GM19397 (cell line): ENCODE measurements around the gene UNCX.

ENCODE experiments used
- ATAC-seq: cut with Tn5 transposase; IDR thresholded peaks from one replicate; pipeline ENCODE4 v1.9.1; 2021; ENCODE audit warnings: mild to moderate bottlenecking, moderate library complexity; ENCODE audit not compliant: unreplicated experiment

UNCX gene

GRCh38 chr7:1214516-1214915, 18.2 kb upstream of the UNCX start:
- ATAC-seq, result no peak

- ATAC-seq, result no peak
Observed at GRCh38 chr7:1218541-1219165, 14.0 kb upstream of the UNCX start.

- ATAC-seq, result no peak
Observed at GRCh38 chr7:1219498-1219897, 13.2 kb upstream of the UNCX start.

GRCh38 chr7:1220000-1220726, 12.5 kb upstream of the UNCX start:
- no peak for ATAC-seq

GRCh38 chr7:1220977-1221745, 11.5 kb upstream of the UNCX start:
- ATAC-seq, result no peak

GRCh38 chr7:1223196-1223981, 9.3 kb upstream of the UNCX start:
- no peak for ATAC-seq

GRCh38 chr7:1224086-1224716, 8.5 kb upstream of the UNCX start:
- no peak for ATAC-seq

GRCh38 chr7:1225030-1225429, 7.6 kb upstream of the UNCX start:
- ATAC-seq, result no peak

GRCh38 chr7:1225441-1226185, 7.1 kb upstream of the UNCX start:
- no peak for ATAC-seq

GRCh38 chr7:1226186-1226901, 6.3 kb upstream of the UNCX start:
- ATAC-seq, result no peak

GRCh38 chr7:1227071-1227804, 5.4 kb upstream of the UNCX start:
- no peak for ATAC-seq

- no peak for ATAC-seq
Observed at GRCh38 chr7:1227814-1228544, 4.7 kb upstream of the UNCX start.

- ATAC-seq, result no peak
Observed at GRCh38 chr7:1228545-1229201, 4.0 kb upstream of the UNCX start.

GRCh38 chr7:1229202-1229947, 3.3 kb upstream of the UNCX start:
- no peak for ATAC-seq

- ATAC-seq, result no peak
Observed at GRCh38 chr7:1229956-1230355, 2.7 kb upstream of the UNCX start.

- ATAC-seq, result no peak
Observed at GRCh38 chr7:1230411-1231213, 2.1 kb upstream of the UNCX start.
